Suppressor macrophage treated with lipopolysaccharide for 4 hours (primary cell): ENCODE measurements around the gene MBTPS2.
"Not testable (repeated sequence)": the region's sequence is repeated elsewhere in the genome, so short reads cannot be mapped to it uniquely, and the experiment has no call there.

Experiments used
- DNase-seq: peaks from one replicate; pipeline ENCODE4 v3.0.0-alpha.2; 2020

Gene MBTPS2

DNA sequence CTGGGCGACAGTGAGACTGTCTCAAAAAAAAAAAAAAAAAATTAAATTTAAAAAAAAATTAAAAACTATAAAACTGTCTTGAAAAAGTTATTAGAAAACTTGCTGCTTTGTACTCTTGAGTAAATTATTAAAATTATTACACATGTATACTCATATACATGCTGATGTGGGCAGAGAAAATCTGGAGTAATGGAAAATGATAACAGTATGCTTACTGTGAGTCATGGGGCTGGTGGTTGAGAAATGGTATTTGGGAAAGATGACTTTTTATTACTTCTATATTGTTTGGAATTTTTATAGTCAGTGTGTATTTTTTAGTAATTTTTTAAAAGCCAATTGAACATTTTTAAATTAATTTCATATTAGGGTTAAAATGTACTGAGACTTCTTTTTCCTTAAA lies 23.8 kb downstream of the MBTPS2 start:
- peak; percentile 37 for DNase-seq

GRCh38 chrX:21865436-21865835 lies 26.0 kb downstream of the MBTPS2 start:
- DNase-seq: no peak

DNA sequence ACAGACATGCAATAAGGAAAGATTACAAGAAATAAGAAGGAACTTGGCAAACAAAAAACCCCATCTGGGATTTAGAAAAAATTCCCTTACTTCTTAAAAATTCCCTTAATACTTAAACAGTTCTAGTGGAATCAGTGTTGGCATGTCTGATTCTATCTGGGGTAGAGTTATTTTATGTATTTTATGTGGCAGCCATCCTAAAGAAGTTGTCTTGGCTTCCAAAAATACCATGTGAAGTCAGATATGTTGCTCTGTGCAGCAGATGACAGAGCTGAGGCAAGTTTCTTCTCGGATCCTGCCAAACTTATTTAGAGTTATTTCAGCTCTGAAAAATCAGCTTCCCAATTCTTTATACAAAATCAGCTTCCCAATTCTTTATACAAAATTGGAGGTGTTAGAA lies 31.1 kb downstream of the MBTPS2 start:
- no peak for DNase-seq

- DNase-seq: no peak
Measured at GRCh38 chrX:21873063-21873775, 33.8 kb downstream of the MBTPS2 start.

DNA sequence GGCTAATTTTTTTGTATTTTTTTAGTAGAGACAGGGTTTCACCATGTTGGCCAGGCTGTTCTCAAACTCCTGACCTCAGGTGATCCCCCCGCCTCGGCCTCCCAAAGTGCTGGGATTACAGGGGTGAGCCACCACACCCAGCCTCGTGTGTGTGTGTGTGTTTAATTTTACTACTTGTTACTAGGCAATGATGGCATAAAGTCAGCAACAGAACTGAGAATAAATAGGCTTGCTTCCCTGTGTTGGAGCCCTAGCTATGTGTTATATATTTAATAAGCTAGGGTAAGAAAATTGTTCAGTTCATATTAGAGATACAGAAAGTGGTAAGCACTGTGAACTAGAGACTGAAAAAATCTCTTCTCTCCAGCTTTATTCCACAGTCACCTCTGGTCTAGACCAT lies 34.8 kb downstream of the MBTPS2 start:
- not testable (repeated sequence) for DNase-seq

- no peak for DNase-seq
Measured at GRCh38 chrX:21875013-21875412, 35.6 kb downstream of the MBTPS2 start.

DNA sequence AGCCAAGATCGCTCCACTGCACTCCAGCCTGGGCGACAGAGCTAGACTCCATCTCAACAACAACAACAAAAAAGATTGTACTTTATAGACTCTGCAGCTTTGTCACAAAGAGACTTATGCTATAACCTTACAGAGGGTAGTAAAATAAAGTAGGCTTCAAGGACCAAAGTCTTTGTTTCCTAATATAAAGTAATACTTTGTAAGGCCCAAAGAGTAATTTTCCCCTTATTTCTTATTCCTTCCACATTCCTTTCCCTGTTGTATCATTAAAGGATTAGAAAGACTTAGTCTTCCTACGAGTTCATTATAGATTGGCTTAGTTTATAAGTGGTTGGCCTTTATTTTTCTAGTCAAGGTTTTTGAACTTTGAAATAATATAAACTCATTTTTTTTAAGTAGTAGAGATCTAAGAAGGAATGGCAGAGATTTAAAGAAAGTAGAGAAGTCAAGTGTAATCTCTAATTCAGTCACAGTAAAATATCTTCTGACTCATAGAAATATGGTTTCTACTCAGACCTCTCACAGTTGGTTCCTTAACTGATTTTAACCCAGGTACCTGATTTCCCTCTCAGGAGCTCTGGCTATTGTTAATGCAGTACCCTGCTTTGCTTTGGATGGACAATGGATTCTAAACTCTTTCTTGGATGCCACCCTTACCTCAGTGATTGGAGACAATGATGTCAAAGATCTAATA lies 42.6 kb downstream of the MBTPS2 start:
- DNase-seq: no peak

DNA sequence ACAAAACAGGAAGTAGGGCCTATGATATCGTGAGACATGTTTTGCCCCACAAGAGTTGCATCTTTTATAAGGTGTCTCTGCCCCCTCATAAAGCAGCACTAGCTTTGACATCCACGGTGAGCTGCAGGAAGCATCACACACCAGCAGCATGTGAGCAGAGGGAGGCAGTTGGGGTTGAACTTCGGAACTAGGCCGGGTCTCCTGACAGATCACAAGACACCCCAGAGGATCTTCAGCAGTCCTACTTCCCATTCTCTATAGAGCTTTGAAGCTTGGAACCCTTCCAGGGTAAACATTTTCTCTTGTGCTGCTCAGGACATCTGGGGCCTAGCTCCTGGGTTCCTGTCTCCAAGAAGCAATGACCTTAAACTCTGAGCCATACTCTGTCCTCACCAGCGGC lies 43.8 kb downstream of the MBTPS2 start:
- DNase-seq: peak; percentile 19

- no peak for DNase-seq
Measured at GRCh38 chrX:21885568-21885967, 46.2 kb downstream of the MBTPS2 start.

- no peak for DNase-seq
Measured at GRCh38 chrX:21905313-21905712, 65.9 kb downstream of the MBTPS2 start.

DNA sequence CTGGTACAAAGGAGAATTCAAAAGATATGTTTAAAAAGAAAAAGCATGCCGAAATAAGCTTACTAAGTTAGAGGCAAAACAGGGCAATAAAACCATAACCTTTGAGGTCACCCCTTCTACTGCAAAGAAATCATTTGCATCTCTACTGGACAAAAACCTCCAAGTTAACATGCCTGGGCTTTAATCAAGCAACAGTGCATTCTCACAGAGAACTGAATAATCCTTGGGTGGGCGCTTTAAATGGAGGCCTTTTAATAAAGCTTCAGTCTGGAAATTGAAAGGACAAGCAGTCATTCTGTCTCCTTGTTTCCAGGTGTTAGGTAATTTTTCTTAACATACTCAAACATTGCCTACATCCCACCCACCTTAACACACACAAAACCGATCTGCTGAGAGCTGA lies 66.5 kb downstream of the MBTPS2 start:
- no peak for DNase-seq

- no peak for DNase-seq
Measured at GRCh38 chrX:21907260-21907659, 67.8 kb downstream of the MBTPS2 start.

GRCh38 chrX:21911481-21911880 lies 72.1 kb downstream of the MBTPS2 start:
- DNase-seq: no peak

DNA sequence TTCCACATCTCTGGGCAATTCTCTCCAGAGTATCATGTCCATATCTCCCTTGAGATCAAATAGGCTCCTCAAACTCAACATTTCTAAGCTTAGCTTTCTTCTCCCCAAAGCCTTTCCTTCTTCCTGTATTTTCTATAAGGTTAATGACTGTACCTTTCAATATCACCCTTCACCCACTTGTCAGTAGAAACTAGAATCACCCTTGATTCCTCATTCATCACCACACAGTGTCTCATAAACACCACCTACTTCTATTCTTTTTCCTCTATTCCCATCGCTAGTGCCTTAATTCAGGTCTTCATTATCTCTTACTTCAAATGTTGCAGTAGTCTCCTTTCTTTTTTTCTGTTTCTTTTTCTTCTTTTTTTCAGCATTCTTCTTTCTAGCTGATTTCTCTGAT lies 72.8 kb downstream of the MBTPS2 start:
- no peak for DNase-seq

DNA sequence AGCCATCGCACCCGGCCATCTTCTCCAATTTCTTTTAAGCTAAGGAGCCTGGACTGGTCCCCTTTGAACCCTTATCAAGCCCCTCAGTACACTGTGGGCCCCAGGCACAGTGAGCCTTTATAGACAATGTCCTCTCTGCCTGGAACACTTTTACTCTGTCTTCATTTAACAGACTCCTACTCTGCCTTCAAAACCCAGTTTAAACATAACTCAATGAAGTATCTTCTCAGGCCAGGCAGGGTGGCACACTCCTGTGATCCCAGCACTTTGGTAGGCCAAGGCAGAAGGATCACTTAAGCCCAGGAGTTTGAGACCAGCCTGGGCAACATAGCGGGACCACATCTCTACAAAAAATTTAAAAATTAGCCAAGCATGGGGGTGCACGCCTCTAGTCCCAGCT lies 73.6 kb downstream of the MBTPS2 start:
- no peak for DNase-seq

DNA sequence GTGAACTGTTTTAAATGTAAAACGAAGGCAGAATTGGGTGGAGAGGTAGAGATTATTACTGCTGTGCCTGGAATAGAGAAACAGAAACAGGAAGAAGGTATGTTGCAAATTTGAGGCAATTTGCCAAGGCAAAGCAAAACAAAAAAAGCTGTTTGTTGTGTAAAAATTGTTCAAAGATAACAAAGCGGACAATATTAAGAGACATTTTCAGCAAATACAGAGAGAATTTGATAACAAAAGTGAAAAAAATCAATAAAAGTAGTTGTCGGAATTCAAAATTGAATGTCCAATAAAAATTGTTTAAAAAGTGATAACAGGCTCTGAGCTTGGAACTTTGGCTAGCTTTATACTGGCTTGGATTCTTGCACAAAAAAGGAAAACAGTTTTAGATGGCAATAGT lies 86.7 kb downstream of the MBTPS2 start:
- peak; percentile 67 for DNase-seq

DNA sequence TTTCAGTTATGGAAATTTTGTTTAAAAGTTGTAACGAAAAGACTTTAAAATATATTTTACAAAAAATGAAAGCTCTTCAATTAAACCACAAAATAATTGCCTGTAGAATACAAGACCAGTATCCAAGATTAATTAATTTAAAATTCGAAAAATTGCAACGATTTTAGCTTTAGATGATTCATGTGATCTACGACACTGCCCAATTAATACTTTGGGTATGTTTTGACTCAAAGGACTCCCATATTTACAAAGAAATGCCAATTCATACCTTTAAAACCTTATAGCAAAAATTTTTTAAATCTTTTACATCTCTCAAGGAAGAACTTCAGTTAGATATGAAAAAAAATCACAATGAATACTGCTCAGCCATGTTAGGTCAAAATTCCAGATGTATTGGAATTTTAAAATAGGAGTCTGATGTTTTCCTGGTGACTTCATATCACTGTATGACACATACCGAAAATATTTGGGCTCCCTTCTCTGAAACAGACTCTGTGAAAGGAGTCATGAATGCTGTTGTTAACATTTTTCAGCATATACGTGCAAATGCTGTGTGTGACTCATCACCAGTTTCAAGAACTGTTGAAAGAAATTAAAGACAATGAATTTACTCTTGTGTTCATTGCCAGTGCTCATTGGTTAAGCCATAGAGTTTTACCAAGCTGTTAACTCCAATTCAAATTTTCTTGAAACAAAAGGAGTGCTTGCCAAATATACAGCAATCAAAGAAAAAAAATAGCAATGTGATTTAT lies 87.3 kb downstream of the MBTPS2 start:
- peak; percentile 81 for DNase-seq

- no peak for DNase-seq
Measured at GRCh38 chrX:21929209-21929608, 89.8 kb downstream of the MBTPS2 start.

GRCh38 chrX:21930986-21931385 lies 91.6 kb downstream of the MBTPS2 start:
- DNase-seq: no peak

DNA sequence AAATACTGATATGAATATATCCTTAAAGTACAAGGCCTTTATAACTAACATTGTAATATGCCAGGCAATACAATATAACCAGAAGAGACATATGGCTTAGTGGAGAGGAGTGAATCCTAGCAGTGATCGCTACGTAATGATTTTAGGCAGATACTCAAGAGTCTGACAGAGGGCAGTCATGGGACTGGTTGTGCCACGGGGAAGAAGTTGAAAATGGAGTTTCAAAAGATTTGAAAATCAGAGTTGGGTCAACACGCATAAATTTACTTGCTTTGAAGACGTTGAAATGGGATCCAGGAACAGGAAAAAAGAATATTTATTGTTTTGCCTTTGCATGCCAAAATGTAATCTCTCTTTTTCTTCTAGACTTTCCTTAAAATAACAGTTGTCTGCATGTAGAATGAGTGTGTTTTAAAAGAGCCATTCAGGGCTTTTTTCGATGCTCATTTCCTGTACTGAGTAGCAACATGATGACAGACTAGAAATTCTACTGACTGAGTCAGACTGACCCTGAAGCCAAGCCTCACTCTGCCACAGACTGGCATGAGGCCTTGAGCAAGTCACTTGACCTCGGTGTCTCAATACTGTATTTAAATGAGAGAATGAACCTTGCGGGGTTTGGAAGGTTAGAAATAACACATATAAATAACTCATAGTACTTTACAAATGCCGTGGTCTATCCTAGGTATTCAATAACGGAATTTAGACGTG lies 93.0 kb downstream of the MBTPS2 start:
- DNase-seq: peak; percentile 87

- DNase-seq: no peak
Measured at GRCh38 chrX:21933077-21933476, 93.7 kb downstream of the MBTPS2 start.

GRCh38 chrX:21934414-21934813 lies 95.0 kb downstream of the MBTPS2 start:
- no peak for DNase-seq
